Glomerular endothelial cell (primary cell): Measurements from ENCODE around the gene MXI1. TPM values are rescaled to one million over a fixed set of nuclear protein-coding genes. Genes with fewer than 3 reads are reported as not detected.

ENCODE experiments used
- total RNA-seq: library from RNA; depleted of rRNA; stranded (reverse); fragments of >200 nt; gene quantifications from 2 replicates; pipeline ENCODE4 v1.2.3, GENCODE V29; 2015

The MXI1 gene
- total RNA-seq, 1 donor from 2014 or later, result 3.3 TPM

Other genes starting within 250 kb of the MXI1 start
- gene ADD3, start 199.6 kb upstream of the MXI1 start, total RNA-seq, result 99.2 and 447 TPM in 2 replicates
- gene SMNDC1, start 97.3 kb downstream of the MXI1 start, total RNA-seq, result 8.4 and 11.5 TPM in 2 replicates